ENCODE results near the gene CSMD2.
"Not testable (repeated sequence)": the region's sequence is repeated elsewhere in the genome, so short reads cannot be mapped to it uniquely, and the experiment has no call there.

CSMD2 gene

DNA sequence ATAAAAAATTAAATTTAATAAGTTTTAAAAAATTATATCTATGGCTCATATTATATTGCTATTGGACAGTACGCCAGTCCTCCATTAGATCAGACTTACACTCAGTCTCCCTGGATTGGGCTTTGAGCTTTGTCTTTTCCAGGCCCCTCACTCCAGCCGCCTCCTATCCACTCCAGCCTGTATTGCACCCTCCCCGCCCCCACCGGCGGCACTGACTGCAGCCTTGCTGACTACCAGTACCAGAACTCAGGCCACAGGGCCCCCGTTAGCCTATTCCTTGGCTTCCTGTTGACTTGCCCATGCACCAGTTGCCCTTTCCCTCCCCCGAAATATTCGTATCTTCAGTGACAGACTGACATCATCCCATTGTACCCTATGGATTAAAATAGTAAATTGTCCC lies 127.9 kb downstream of the CSMD2 start:
- no peak for TF ChIP-seq TAF1 (IDR thresholded peaks at IDR 0.05; ENCODE audit: borderline replicate concordance, low read depth, low read length)
- TF ChIP-seq POLR2AphosphoS5 (IDR thresholded peaks at IDR 0.05; ENCODE audit: low read depth, low read length), result no peak
- TF ChIP-seq POLR2A (IDR thresholded peaks at IDR 0.05; ENCODE audit: low read depth, low read length), result no peak
- DNase-seq (ENCODE audit: insufficient read length) (no peak), FAIRE-seq (no peak)

DNA sequence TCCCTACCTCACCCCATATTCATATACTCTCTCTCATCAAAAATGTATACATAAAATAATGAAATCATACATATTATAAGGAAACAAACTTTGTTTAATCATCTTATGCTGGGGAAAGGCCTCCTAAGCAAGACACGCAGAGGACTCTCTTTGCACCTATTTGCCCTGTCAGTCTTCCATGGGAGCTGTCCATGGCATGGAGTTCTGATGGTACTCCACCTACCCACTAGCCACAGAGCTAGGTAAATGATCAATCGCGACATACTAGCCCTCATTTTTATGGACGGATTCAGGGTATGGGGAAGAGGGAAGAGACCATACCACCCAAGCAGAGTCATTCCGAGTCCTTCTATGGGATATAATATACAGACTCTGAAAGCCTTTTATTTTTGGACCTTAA lies 131.0 kb downstream of the CSMD2 start:
- FAIRE-seq, result no peak
- TF ChIP-seq TAF1 (IDR thresholded peaks at IDR 0.05; ENCODE audit: borderline replicate concordance, low read depth, low read length) (no peak), POLR2AphosphoS5 (IDR thresholded peaks at IDR 0.05; ENCODE audit: low read depth, low read length) (no peak), POLR2A (IDR thresholded peaks at IDR 0.05; ENCODE audit: low read depth, low read length) (no peak)
- no peak for DNase-seq (ENCODE audit: insufficient read length)

DNA sequence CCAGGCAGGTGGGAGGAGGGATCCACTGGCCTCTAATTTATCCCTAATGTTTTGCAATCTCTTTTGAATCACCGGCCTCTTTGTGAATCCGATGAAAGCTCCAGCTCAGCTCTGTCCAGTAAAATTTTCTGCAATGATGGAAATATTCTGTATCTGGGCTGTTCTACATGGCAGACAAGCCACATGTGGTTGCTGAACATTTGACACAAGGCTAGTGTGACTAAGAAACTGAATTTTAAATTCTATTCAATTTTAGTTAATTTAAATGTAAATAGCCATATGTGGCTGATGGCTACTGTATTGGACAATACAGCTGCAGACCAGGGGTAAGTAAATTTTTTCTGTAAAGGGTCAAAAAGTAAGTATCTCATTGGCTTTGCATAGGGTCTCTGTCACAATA lies 135.1 kb downstream of the CSMD2 start:
- no peak for TF ChIP-seq TAF1 (IDR thresholded peaks at IDR 0.05; ENCODE audit: borderline replicate concordance, low read depth, low read length)
- no peak for TF ChIP-seq POLR2AphosphoS5 (IDR thresholded peaks at IDR 0.05; ENCODE audit: low read depth, low read length)
- TF ChIP-seq POLR2A (IDR thresholded peaks at IDR 0.05; ENCODE audit: low read depth, low read length), result no peak
- DNase-seq (ENCODE audit: insufficient read length) (no peak), FAIRE-seq (no peak)

DNA sequence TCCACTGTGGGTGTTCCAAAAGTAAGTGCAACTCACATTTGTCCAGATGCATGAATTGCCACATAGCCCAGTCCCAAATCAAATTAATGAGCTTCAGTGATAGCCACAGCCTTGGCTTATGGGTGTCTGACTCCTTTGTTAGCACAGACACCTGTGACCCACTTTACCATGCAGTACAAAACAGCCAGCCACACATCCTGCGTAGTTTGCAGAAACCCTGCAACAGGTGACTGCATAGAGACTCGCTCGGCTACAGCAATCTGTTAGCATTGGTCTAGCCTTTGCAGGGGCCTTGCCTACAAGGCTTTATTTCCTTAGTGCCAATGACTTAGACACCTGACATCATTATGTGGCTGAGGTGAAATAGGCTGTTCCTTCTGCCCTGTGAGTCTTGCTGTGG lies 135.5 kb downstream of the CSMD2 start:
- TF ChIP-seq POLR2A (IDR thresholded peaks at IDR 0.05; ENCODE audit: low read depth, low read length), result no peak
- no peak for TF ChIP-seq TAF1 (IDR thresholded peaks at IDR 0.05; ENCODE audit: borderline replicate concordance, low read depth, low read length)
- TF ChIP-seq POLR2AphosphoS5 (IDR thresholded peaks at IDR 0.05; ENCODE audit: low read depth, low read length), result no peak
- DNase-seq (ENCODE audit: insufficient read length) (no peak), FAIRE-seq (no peak)

DNA sequence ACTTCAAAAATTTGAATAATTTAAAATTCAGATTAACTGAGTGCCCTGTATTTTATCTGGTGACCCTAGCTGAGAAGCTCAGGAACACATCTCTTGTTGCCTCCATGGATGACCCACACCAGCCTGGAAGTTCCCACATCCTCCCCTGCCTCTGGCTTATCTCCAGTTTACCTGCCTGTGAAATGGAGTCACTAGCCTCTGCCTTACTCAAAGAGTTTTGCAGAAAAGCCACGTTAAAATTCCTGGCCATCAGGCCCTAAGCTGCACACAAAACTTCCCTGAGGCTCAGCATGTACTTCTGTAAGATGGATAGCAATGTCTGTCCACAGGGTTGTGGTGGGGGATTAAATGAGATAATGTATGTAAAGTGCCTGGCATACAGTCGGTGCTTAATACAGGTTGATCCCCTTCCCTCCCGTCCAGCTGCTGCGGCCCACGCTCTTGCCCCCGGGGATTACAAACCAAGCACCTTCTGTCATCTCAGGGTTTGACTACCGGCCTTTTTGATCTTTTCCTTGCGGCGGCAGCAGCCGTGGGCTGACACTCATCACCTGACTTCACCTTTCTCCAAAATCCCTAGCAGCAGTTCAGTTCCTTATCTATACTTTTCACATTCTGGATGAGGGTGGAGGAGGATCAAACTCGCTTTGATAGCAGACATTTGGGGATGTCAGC lies 136.5 kb downstream of the CSMD2 start:
- TF ChIP-seq TAF1 (IDR thresholded peaks at IDR 0.05; ENCODE audit: borderline replicate concordance, low read depth, low read length) (no peak), POLR2A (IDR thresholded peaks at IDR 0.05; ENCODE audit: low read depth, low read length) (no peak), POLR2AphosphoS5 (IDR thresholded peaks at IDR 0.05; ENCODE audit: low read depth, low read length) (no peak)
- DNase-seq (ENCODE audit: insufficient read length) (no peak), FAIRE-seq (no peak)

DNA sequence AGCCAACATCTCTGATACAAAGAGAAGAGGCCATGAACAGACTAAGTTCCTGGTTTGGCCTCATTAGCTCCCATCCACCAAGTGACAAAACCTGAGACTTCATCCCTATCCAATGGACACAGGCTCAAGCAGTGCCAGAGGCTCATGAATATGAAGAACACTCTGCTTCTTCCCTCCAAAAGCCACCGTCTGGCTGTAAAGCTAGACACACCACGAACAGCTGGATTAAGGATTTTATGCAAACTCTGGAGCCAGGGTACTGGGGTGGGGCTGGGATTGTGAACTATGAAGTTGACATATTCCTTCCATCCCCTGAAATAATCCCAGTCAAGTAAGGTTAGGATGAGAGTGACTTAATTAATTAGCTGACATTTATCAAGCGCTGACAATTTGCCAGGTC lies 139.4 kb downstream of the CSMD2 start:
- DNase-seq (ENCODE audit: insufficient read length) (no peak), FAIRE-seq (no peak)
- TF ChIP-seq TAF1 (IDR thresholded peaks at IDR 0.05; ENCODE audit: borderline replicate concordance, low read depth, low read length) (no peak), POLR2A (IDR thresholded peaks at IDR 0.05; ENCODE audit: low read depth, low read length) (no peak)

DNA sequence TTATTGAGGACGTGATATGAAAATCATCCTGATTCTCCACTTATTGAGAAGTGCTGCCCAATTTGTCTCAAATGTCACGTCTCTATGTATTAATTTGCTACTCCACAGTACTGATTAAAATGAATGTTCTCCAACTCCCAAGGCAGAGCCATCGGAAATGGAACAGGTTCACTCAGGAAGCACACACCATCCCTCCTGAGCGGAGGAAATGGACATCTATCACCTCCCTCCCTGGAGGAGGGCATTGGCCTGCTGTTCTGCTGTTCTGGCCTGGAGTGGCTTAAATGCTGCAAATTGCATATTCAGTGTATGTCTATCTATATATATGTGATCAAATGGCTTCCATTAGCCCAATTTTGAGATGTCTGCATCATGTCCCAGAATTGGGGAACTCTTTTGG lies 140.5 kb downstream of the CSMD2 start:
- FAIRE-seq, result no peak
- no peak for DNase-seq (ENCODE audit: insufficient read length)
- TF ChIP-seq POLR2A (IDR thresholded peaks at IDR 0.05; ENCODE audit: low read depth, low read length) (no peak), POLR2AphosphoS5 (IDR thresholded peaks at IDR 0.05; ENCODE audit: low read depth, low read length) (no peak), TAF1 (IDR thresholded peaks at IDR 0.05; ENCODE audit: borderline replicate concordance, low read depth, low read length) (no peak)

DNA sequence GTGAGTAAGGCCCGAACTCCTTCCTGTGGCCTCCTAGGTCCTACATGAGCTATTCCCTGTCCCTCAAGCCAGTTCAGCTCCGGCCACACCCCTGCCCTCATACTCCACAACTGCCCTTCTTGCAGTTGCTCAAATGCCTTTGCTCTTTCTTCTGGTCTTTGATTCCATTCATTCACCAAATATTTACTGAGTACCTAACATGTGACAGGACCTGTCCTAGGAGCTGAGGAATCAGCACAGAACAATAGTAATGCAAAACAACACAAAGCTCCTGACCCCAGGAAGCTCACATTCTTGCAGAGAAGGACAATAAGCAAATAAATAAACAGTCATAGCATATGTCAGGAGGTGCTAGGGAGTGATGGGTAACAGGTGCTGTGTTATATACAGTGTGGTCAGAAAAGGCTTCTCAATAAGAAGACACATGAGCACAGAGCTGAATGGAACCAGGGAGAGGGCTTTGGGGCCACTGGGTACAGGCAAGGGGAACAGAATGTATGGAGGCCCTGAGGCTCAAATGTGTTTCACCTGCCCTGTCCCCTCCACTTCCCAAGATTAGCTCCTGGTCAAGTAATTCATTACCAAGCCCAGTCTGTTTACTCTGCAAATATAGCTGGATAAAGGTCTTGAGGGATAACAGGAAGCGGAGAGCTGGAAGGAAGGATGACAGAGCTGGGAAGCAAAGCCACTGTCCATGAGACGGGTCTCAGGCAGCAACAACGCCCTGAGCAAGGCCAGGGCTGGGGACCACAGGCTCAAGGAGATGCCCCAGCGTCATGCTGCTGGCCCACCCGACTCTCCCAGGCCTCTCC lies 145.1 kb downstream of the CSMD2 start:
- FAIRE-seq, result no peak
- no peak for TF ChIP-seq POLR2A (IDR thresholded peaks at IDR 0.05; ENCODE audit: low read depth, low read length)
- TF ChIP-seq TAF1 (IDR thresholded peaks at IDR 0.05; ENCODE audit: borderline replicate concordance, low read depth, low read length), result no peak
- TF ChIP-seq POLR2AphosphoS5 (IDR thresholded peaks at IDR 0.05; ENCODE audit: low read depth, low read length), result no peak
- no peak for DNase-seq (ENCODE audit: insufficient read length)

DNA sequence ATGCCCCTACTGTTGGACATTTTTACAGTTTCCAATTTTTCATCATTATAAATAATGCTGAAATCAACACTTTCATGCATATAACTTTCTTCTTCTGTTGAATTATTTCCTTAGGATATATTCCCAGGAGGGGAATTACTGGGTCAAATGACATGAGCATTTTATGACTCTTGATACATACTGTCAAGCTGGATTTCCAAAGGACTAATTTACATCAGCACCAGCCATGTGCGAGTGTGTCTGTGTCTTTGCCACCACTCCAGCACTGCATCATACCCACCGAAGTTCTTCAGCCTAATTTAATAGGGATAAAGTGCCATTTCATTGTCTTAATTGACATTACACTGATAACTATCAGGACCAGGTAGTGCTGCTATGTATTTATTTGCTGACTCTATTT lies 146.7 kb downstream of the CSMD2 start:
- DNase-seq (ENCODE audit: insufficient read length) (no peak), FAIRE-seq (no peak)
- TF ChIP-seq POLR2A (IDR thresholded peaks at IDR 0.05; ENCODE audit: low read depth, low read length), result no peak
- no peak for TF ChIP-seq POLR2AphosphoS5 (IDR thresholded peaks at IDR 0.05; ENCODE audit: low read depth, low read length)
- TF ChIP-seq TAF1 (IDR thresholded peaks at IDR 0.05; ENCODE audit: borderline replicate concordance, low read depth, low read length), result no peak

DNA sequence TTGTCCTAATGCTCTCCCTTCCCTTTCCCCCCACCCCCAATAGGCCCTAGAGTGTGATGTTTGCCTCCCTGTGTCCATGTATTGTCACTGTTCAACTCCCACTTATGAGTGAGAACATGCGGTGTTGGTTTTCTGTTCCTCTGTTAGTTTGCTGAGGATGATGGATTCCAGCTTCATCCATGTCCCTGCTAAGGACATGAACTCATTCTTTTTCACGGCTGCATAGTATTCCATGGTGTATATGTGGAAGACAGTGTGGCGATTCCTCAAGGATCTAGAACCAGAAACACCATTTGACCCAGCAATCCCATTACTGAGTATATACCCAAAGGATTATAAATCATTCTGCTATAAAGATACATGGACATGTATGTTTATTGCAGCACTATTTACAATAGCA lies 148.7 kb downstream of the CSMD2 start:
- FAIRE-seq; DNase-seq (ENCODE audit: insufficient read length): not testable (repeated sequence)

DNA sequence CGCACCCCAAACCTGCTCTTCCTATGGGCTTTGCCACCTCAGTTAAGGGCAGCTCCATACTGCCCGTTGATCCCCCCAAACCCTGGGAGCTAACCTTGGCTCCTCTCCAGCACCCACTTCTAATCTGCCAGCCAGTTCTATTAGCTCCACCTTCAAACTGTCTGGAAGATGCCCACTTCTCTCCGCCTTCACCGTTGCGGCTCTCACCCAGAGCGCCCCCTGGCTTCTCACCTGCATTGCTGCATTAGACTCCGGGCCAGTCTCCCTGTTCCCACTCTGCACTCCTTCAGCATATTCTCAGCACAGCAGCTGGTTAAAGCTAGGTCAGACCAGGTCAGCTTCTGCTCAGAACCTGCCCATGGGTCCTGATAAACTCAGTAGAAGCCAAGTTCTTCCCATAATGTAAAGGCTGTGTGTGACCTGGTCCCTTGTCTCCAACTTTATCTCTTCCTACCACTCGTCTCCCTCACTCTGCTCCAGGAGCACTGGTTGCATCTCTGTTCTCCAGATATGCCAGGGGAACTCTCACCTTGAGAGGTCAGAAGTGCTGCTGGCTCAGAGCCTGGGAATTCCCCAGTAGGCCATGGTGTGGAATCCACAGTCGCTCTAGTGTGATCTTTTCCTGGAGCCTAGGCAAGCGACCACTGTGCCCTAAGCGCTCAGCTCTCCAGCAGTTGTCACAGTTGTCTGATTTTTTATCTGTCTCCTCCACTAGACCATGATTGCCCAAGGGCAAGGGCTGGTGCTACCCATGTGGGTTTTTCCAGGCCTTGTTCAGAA lies 150.9 kb downstream of the CSMD2 start:
- FAIRE-seq (no peak), DNase-seq (ENCODE audit: insufficient read length) (no peak)
- TF ChIP-seq POLR2AphosphoS5 (IDR thresholded peaks at IDR 0.05; ENCODE audit: low read depth, low read length), result no peak
- no peak for TF ChIP-seq POLR2A (IDR thresholded peaks at IDR 0.05; ENCODE audit: low read depth, low read length)
- TF ChIP-seq TAF1 (IDR thresholded peaks at IDR 0.05; ENCODE audit: borderline replicate concordance, low read depth, low read length), result no peak

DNA sequence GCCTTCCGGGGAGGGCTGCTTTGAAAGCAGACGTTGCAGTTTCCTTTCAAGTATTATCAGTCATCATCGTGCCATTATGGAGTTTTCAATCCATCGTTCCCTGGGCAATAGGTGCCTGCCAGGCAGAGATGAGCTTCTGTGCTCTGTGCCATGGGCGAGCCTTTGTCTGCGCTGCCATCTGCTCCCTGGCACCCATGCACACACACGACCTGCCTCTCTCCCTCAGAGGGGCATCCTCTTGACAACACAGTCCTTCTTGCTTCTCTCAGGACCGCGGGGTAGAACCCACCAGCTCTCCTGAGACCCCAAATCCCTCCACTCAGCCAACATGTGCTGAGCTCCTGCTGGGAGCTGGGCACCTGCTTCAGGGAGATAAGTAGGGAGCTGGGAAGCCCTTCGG lies 151.9 kb downstream of the CSMD2 start:
- no peak for TF ChIP-seq POLR2A (IDR thresholded peaks at IDR 0.05; ENCODE audit: low read depth, low read length)
- TF ChIP-seq POLR2AphosphoS5 (IDR thresholded peaks at IDR 0.05; ENCODE audit: low read depth, low read length), result no peak
- no peak for FAIRE-seq
- no peak for DNase-seq (ENCODE audit: insufficient read length)

Data from GM12892 (cell line).